ENCODE measurements around the gene TERB2. TPM values are rescaled to one million over a fixed set of nuclear protein-coding genes. Genes with fewer than 3 reads are reported as not detected.
"Not testable (repeated sequence)": the region's sequence is repeated elsewhere in the genome, so short reads cannot be mapped to it uniquely, and the experiment has no call there.

Gene TERB2
- total and polyA plus RNA-seq, 9 donors, result 1.8 TPM; not detected in 8

DNA sequence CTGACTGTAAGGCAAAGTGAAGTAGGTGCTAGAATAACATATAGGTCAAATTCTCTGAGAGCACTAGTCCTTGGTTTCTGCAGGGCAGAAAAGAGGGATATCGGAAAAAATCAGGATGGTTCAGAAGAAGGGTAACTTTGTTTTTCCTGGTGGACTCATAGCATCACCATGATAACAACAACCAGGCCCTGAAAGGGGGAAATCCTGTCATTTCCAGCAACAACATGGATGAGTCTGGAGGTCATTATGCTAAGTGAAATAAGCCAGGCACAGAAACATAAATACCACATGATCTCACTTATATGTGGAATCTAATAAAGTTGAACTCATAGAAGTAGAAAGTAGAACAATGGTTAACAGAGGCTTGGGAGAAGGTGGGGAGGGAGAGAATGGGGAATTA, 27.7 kb downstream of the TERB2 start:
- H3K27me3 ChIP-seq; H3K4me1 ChIP-seq (ENCODE audit: insufficient read depth); intact Hi-C loops (cut with DNase I); H3K27ac ChIP-seq; H3K9me3 ChIP-seq; H3K36me3 ChIP-seq; DNase-seq; H3K4me3 ChIP-seq: not testable (repeated sequence)
- 88 to 95% (median 90%) methylated on average over 1 of the region's 1 CpG for WGBS, 3 donors

DNA sequence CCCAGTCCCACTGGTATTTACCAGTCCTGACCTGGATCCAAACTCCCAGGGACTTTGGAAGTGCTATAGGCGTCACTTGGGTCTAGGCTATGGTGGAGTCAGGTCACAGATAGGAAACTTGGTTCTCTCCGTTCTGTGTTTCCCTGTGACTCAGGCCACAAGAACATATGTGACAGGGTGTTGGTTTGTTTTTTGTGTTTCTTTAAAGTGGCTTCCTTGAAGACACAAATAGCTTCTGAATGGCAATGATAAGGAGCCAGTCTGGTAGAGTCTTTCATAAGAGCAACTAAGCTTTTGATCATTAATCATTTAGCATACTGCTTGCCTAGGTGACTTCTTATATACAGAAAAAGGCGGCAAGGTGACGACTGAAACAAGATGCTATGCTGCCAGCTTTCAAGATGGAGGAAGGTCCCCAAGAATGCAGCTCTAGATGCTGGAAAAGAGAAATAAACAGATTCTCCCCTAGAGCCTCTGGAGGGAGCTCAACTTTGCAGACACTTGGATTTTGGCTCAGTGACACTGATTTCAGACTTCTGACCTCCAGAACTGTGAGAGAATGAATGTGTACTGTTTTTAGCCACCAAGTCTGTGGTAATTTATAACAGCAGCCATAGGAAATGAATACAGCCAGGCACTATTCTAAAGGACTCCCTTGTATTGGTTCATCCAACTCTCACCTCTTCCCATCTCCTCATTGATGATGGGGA, 30.0 kb downstream of the TERB2 start:
- H3K27me3 ChIP-seq; intact Hi-C loops (cut with DNase I); H3K36me3 ChIP-seq; H3K9me3 ChIP-seq; H3K27ac ChIP-seq; DNase-seq; H3K4me3 ChIP-seq; H3K4me1 ChIP-seq (ENCODE audit: insufficient read depth): not testable (repeated sequence)
- 83 to 86% (median 84%) methylated on average over 4 of the region's 4 CpGs for WGBS, 3 donors

DNA sequence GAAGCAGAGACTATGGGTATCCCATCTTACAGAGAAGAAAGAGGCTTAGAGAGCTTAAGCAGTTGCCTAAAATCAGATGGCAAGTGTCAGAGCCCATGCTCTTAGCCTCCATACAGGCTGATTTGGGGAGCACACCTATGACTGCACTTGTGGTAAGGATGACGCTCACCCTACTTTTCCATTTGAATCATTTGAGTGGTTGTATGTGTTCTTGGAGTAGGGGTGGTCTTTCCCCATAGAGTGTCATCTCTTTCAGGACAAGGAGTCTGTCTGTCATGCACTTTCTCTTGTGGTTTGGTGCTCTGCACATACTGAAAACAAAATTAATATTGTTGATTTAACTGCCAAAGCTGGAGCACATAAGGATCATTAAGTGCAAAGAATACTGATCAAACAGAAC, 31.2 kb downstream of the TERB2 start:
- DNase-seq; H3K36me3 ChIP-seq; H3K27ac ChIP-seq; H3K4me3 ChIP-seq; H3K27me3 ChIP-seq; H3K4me1 ChIP-seq (ENCODE audit: insufficient read depth); H3K9me3 ChIP-seq; intact Hi-C loops (cut with DNase I): not testable (repeated sequence)
- 63 to 100% (median 93%) methylated on average over 1 of the region's 1 CpG for WGBS, 3 donors

DNA sequence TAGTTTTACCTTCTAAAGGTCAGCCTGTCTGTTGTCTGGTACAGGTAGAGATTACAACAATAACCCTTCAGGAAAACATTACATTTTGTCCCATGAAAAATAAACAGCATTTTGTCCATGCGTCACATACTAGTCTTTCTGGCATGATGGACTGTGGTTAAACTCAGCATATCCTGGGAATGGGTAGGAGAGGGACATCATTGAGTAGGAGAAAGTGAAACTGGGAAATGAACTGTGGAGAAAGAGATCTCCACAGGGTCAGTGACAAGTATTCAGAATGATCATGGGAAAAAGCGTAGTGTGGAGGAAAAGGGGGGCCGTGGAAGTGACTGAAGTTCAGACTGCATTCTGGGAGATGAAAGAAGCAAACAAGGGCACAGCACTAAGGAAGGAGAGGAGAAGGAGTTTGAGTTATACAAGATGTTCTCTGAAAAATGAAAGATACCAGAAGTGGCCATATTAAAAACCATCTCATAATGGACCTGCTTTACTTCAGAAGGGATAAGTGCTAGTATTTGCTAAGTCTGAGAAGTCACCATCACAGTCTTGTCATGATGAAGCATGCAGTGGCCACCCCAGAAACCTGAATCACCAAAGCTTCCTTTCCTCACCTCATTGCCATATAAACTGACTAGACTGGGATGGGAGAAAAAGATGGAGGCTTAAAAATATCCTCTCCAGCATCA, 31.8 kb downstream of the TERB2 start:
- H3K9me3 ChIP-seq; H3K4me3 ChIP-seq; H3K4me1 ChIP-seq (ENCODE audit: insufficient read depth); H3K36me3 ChIP-seq; DNase-seq; H3K27ac ChIP-seq; intact Hi-C loops (cut with DNase I); H3K27me3 ChIP-seq: not testable (repeated sequence)
- 72 to 88% (median 76%) methylated on average over 1 to 3 of the region's 3 CpGs for WGBS, 3 donors

DNA sequence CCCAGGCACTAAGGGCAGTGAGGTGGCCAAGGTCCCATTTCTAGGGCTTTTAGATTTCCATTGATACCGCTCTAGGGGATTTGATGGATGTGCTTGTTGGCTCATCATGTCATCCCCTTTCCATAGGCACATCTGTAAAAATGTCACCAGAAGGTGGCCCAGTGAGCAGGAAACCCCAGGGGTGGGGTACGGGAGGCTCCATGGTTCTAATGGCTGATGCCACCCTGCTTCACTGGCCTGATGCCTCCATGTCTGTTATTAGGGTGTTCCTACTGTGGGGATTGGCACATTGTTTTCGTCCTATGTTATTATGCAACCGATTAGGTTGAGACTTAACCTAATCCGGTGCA, 32.4 kb downstream of the TERB2 start:
- H3K27me3 ChIP-seq; intact Hi-C loops (cut with DNase I); H3K9me3 ChIP-seq; H3K4me3 ChIP-seq; H3K27ac ChIP-seq; H3K36me3 ChIP-seq; H3K4me1 ChIP-seq (ENCODE audit: insufficient read depth); DNase-seq: not testable (repeated sequence)
- WGBS, 3 donors, result 90 to 95% (median 92%) methylated on average over 4 to 5 of the region's 5 CpGs

DNA sequence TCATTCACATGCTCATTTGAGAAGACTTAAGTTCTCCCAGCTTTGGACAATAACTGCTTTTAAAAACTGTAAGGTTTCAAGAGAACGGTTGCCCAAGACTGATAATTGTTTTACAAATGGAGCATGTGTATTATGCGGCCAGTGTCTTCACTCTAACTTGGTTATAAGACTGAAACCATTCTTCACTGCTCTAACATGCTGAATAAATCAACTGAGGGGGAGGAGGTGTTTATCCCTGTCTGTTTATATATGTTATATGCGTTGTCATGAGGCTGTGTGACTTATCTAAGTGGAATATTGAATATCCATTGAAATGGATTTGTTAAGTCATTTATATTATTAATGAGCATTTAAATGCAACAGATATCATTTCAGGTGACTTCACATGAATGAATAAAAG, 41.1 kb downstream of the TERB2 start:
- 54 to 71% (median 65%) methylated on average over 3 of the region's 3 CpGs for WGBS, 3 donors
- H3K27ac ChIP-seq; H3K36me3 ChIP-seq; H3K4me1 ChIP-seq (ENCODE audit: insufficient read depth); DNase-seq; H3K27me3 ChIP-seq; intact Hi-C loops (cut with DNase I); H3K4me3 ChIP-seq; H3K9me3 ChIP-seq: not testable (repeated sequence)

DNA sequence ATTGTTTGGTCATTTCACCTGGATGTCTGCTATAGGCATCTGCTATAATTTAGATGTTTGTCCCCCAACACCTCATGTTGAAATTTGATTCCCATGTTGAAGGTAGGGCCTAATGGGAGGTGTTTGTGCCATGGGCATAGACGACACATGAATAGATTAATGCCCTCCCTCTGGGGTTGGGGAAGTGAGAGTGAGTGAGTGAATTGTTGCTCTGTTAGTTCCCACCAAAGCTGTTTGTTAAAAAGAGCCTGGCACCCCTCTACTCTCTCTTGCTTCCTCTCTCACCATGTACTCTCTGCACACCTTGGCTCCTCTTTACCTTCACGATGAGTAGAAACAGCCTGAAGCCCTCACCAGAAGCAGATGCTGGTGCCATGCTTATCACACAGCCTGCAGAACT, 42.6 kb downstream of the TERB2 start:
- Histone ChIP-seq H3K9me3 (no peaks in the 10 kb centered on the region), H3K27ac (no peak overlapping the region), H3K27me3 (no peaks in the 10 kb centered on the region), H3K36me3 (no peaks in the 10 kb centered on the region), H3K4me3 (no peak overlapping the region), H3K4me1 (ENCODE audit: insufficient read depth) (no peaks in the 10 kb centered on the region)
- no peak for DNase-seq
- intact Hi-C loops (cut with DNase I), result no loop called here
- TF ChIP-seq, protein P1, sequence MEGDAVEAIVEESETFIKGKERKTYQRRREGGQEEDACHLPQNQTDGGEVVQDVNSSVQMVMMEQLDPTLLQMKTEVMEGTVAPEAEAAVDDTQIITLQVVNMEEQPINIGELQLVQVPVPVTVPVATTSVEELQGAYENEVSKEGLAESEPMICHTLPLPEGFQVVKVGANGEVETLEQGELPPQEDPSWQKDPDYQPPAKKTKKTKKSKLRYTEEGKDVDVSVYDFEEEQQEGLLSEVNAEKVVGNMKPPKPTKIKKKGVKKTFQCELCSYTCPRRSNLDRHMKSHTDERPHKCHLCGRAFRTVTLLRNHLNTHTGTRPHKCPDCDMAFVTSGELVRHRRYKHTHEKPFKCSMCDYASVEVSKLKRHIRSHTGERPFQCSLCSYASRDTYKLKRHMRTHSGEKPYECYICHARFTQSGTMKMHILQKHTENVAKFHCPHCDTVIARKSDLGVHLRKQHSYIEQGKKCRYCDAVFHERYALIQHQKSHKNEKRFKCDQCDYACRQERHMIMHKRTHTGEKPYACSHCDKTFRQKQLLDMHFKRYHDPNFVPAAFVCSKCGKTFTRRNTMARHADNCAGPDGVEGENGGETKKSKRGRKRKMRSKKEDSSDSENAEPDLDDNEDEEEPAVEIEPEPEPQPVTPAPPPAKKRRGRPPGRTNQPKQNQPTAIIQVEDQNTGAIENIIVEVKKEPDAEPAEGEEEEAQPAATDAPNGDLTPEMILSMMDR (IDR thresholded peaks at IDR 0.05), result no peak
- TF ChIP-seq POLR2A (IDR thresholded peaks at IDR 0.05) (no peak), EP300 (IDR thresholded peaks at IDR 0.05) (no peak)
- 74 to 84% (median 76%) methylated on average over 2 of the region's 2 CpGs for WGBS, 3 donors

DNA sequence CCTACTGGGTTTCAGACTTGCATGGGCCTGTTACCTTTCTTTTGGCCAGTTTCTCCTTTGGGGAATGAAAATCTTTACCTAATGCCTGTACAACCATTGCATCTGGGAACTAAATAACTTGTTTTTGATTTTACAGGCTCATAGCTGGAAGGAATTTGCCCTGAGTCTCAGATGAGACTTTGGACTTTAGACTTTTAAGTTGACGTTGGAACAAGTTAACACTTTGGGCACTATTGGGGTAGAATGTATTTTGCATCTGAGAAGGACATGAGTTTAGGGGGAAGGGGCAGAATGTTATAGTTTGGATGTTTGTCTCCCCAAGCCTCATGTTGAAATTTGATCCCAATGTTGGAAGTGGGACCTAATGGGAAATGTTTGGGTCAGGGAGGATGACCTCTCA, 44.7 kb downstream of the TERB2 start:
- H3K4me3 ChIP-seq; DNase-seq; intact Hi-C loops (cut with DNase I); H3K27me3 ChIP-seq; H3K4me1 ChIP-seq (ENCODE audit: insufficient read depth); H3K27ac ChIP-seq; H3K9me3 ChIP-seq; H3K36me3 ChIP-seq: not testable (repeated sequence)
- 24 to 50% (median 28%) methylated on average over 1 of the region's 1 CpG for WGBS, 3 donors

DNA sequence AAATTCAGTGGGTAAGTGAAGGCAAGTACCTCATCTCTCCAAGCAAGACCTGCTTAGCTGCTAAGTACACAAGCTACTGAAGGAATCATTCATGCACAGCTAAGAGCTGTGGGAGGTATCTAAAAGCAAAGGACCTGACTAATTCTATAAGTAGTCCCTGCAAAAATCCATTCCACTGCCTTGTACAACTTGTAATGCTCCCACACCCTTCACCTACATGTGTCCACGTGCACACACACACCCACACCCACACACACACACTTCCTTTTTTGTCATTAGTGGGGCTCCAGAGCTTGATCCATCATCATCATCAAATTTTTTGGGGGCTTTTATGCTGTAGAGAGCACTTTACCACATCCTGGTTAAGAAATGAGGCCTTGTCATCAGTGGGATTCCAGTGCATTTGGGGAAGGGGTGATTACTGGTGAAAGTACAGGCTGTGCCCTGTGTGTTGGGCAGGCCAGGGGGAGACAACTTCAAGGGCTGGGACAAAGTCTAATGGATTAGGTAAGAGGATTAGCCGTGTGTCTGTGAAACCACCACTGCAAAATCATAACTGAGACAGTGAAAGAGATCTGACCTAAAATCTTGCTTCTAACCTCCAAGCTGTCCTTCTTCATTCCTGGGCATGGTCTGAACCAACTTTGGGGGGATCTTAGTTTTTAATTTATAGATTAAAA, 47.4 kb downstream of the TERB2 start:
- H3K27me3 ChIP-seq; DNase-seq; H3K9me3 ChIP-seq; H3K4me1 ChIP-seq (ENCODE audit: insufficient read depth); intact Hi-C loops (cut with DNase I); H3K27ac ChIP-seq; H3K4me3 ChIP-seq; H3K36me3 ChIP-seq: not testable (repeated sequence)
- 56 to 64% (median 61%) methylated on average over 2 of the region's 2 CpGs for WGBS, 3 donors

DNA sequence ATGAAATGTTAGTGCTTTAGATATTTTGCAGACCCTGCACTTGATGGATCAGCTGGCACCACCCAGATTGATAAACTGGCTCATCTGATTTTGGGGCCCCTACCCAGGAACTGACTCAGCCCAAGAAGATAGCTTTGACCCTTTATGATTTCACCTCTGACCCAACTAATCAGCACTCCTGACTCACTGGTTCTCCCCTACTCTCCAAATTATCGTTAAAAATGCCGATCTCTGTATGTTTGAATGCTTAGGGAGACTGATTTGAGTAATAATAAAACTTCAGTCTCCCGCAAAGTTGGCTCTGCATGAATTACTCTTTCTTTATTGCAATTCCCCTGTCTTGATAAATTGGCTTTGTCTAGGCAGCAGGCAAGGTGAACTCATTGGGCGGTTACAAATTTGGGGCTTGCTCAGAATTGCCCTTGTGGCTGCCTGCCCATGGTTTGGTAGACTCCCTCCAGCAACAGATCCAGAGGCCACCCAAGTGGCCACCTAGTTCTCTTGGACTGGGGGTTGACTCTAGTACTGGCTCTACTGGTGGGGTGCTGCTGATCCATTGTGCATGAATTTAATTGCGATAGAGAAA, 48.2 kb downstream of the TERB2 start:
- H3K27me3 ChIP-seq; intact Hi-C loops (cut with DNase I); H3K9me3 ChIP-seq; H3K4me3 ChIP-seq; H3K36me3 ChIP-seq; DNase-seq; H3K4me1 ChIP-seq (ENCODE audit: insufficient read depth); H3K27ac ChIP-seq: not testable (repeated sequence)
- WGBS, 3 donors, result 73 to 87% (median 83%) methylated on average over 5 of the region's 5 CpGs

All from ovary (tissue), 9 donors.